Loucy (cell line): ENCODE data around the gene GPX6.

Source experiments
- H2AFZ ChIP-seq: fragments of 200-600 bp; sonication (generic); 2 replicates; pipeline ENCODE4 v1.6.0; 2016; ENCODE audit warnings: antibody characterized with exemption, mild to moderate bottlenecking, low read length, moderate library complexity
- H3F3A ChIP-seq: fragments of 200-600 bp; 2 replicates; pipeline ENCODE4 v1.6.0; 2016; ENCODE audit warnings: antibody characterized with exemption, low read depth, mild to moderate bottlenecking
- H3K27me3 ChIP-seq: fragments of 200-600 bp; sonication (generic); 2 replicates; pipeline ENCODE4 v1.6.1; 2014; ENCODE audit warnings: low read length, mild to moderate bottlenecking; ENCODE audit not compliant: insufficient read depth, poor library complexity, severe bottlenecking
- H3K36me3 ChIP-seq: fragments of 200-600 bp; sonication (generic); 2 replicates; pipeline ENCODE4 v1.6.1; 2016; ENCODE audit warnings: low read length; ENCODE audit not compliant: insufficient read depth
- H3K4me1 ChIP-seq: fragments of 200-600 bp; sonication (generic); 2 replicates; pipeline ENCODE4 v1.5.1; 2014; ENCODE audit warnings: low read length, mild to moderate bottlenecking; ENCODE audit not compliant: insufficient read depth, poor library complexity, severe bottlenecking
- H3K4me2 ChIP-seq: fragments of 200-600 bp; sonication (generic); 2 replicates; pipeline ENCODE4 v1.6.0; 2014; ENCODE audit warnings: antibody characterized with exemption, low read length, low read depth, mild to moderate bottlenecking; ENCODE audit not compliant: poor library complexity, severe bottlenecking
- H3K4me3 ChIP-seq: fragments of 200-600 bp; sonication (generic); 2 replicates; pipeline ENCODE4 v1.5.1; 2014; ENCODE audit warnings: low read length, mild to moderate bottlenecking, mixed read lengths; ENCODE audit not compliant: poor library complexity, severe bottlenecking
- H3K79me2 ChIP-seq: fragments of 200-600 bp; sonication (generic); 2 replicates; pipeline ENCODE4 v1.6.1; 2014; ENCODE audit warnings: low read length; ENCODE audit not compliant: insufficient read depth
- H3K9ac ChIP-seq: fragments of 200-600 bp; sonication (generic); 2 replicates; pipeline ENCODE4 v1.6.0; 2014; ENCODE audit warnings: mild to moderate bottlenecking, low read depth, low read length, moderate library complexity; ENCODE audit not compliant: poor library complexity, severe bottlenecking
- H3K9me2 ChIP-seq: fragments of 200-600 bp; sonication (generic); replicated peaks from 2 replicates; pipeline ENCODE4 v1.6.1; 2016; ENCODE audit warnings: low read depth, low read length, mixed read lengths
- H3K9me3 ChIP-seq: fragments of 200-600 bp; sonication (generic); 2 replicates; pipeline ENCODE4 v1.6.1; 2014; ENCODE audit warnings: mild to moderate bottlenecking, antibody characterized with exemption, low read length, low read depth; ENCODE audit not compliant: insufficient read depth
- H4K20me1 ChIP-seq: fragments of 200-600 bp; sonication (generic); 2 replicates; pipeline ENCODE4 v1.6.0; 2014; ENCODE audit warnings: antibody characterized with exemption, low read length, mild to moderate bottlenecking; ENCODE audit not compliant: insufficient read depth, poor library complexity, severe bottlenecking
- EZH2phosphoT487 ChIP-seq: fragments of 200-600 bp; IDR thresholded peaks from 2 replicates; pipeline ENCODE4 v1.6.1; 2018; ENCODE audit warnings: antibody characterized with exemption, mild to moderate bottlenecking, moderate library complexity, borderline replicate concordance
- TF ChIP-seq, protein P1 (sequence below): fragments of 200-600 bp; sonication (generic); conservative IDR thresholded peaks from 2 replicates; pipeline ENCODE4 v1.5.1; 2014; ENCODE audit warnings: mild to moderate bottlenecking, antibody characterized with exemption, low read length

GPX6 gene

GRCh38 chr6:28489366-28490204 is 26.0 kb downstream of the GPX6 start:
- Histone ChIP-seq H3K4me3 (no peak overlapping the region), H3K79me2 (no peaks in the 10 kb centered on the region), H3K4me1 (no peaks in the 10 kb centered on the region), H4K20me1 (no peaks in the 10 kb centered on the region), H3F3A (no peaks in the 10 kb centered on the region), H3K9me2 (no peaks in the 10 kb centered on the region), H3K4me2 (no peak overlapping the region), H2AFZ (no peak overlapping the region), H3K27me3 (no peaks in the 10 kb centered on the region), H3K9ac (no peak overlapping the region), H3K36me3 (no peaks in the 10 kb centered on the region), H3K9me3 (no peaks in the 10 kb centered on the region)
- TF ChIP-seq, protein P1, sequence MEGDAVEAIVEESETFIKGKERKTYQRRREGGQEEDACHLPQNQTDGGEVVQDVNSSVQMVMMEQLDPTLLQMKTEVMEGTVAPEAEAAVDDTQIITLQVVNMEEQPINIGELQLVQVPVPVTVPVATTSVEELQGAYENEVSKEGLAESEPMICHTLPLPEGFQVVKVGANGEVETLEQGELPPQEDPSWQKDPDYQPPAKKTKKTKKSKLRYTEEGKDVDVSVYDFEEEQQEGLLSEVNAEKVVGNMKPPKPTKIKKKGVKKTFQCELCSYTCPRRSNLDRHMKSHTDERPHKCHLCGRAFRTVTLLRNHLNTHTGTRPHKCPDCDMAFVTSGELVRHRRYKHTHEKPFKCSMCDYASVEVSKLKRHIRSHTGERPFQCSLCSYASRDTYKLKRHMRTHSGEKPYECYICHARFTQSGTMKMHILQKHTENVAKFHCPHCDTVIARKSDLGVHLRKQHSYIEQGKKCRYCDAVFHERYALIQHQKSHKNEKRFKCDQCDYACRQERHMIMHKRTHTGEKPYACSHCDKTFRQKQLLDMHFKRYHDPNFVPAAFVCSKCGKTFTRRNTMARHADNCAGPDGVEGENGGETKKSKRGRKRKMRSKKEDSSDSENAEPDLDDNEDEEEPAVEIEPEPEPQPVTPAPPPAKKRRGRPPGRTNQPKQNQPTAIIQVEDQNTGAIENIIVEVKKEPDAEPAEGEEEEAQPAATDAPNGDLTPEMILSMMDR: no peak
- TF ChIP-seq EZH2phosphoT487: no peak

- H3K9ac ChIP-seq: no peak overlapping the region
- H3K4me1 ChIP-seq: no peaks in the 10 kb centered on the region
- H4K20me1 ChIP-seq: no peaks in the 10 kb centered on the region
- no peaks in the 10 kb centered on the region for H3K9me2 ChIP-seq
- no peaks in the 10 kb centered on the region for H3K36me3 ChIP-seq
- no peaks in the 10 kb centered on the region for H3K79me2 ChIP-seq
- no peak overlapping the region for H3K4me2 ChIP-seq
- no peaks in the 10 kb centered on the region for H3F3A ChIP-seq
- H3K4me3 ChIP-seq: no peak overlapping the region
- H3K9me3 ChIP-seq: no peaks in the 10 kb centered on the region
- no peak for TF ChIP-seq EZH2phosphoT487
- TF ChIP-seq, protein P1: no peak
- H3K27me3 ChIP-seq: no peaks in the 10 kb centered on the region
- no peak overlapping the region for H2AFZ ChIP-seq
Measured at GRCh38 chr6:28488916-28489365, 26.7 kb downstream of the GPX6 start.

DNA sequence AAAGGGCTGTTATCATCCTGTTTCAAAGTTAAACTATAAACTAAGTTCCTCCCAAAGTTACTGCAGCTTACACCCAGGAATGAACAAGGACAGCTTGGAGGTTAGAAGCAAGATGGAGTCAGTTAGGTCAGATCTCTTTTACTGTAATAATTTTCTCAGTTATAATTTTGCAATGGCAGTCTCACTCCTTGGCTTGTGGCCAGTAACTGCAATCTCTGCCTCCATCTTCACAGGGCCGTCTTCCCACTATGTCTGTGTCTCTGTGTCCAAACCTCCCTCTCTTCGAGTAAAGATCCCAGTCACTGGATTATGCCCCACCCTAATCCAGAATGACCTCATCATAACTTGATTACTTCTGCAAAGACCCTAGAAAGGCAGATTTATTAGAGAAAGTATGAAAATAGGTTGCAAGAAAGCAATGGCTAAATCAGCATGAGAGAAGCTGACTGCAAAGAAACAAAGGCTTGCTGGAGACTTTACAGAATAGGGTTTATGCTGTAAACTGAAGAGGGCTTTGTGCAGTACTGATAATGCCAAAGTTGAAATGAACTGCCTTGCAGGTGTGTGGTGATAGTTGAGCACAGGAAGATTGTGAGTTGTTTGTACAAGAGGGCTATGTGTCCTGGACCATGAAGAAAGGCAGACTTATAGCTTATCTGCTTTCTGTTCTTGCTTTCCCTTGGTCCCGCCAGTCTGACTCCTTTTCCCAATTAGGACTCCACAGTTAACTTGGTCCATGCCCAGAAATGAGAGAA is 28.4 kb downstream of the GPX6 start:
- H3K27me3 ChIP-seq: no peaks in the 10 kb centered on the region
- TF ChIP-seq, protein P1: no peak
- no peak for TF ChIP-seq EZH2phosphoT487

More for the DNA sequence above, 28.4 kb downstream of the GPX6 start:
- H3F3A ChIP-seq: no peaks in the 10 kb centered on the region
- H3K9me3 ChIP-seq: no peaks in the 10 kb centered on the region
- no peak overlapping the region for H3K4me3 ChIP-seq
- H3K9ac ChIP-seq: no peak overlapping the region
- H3K9me2 ChIP-seq: no peaks in the 10 kb centered on the region
- H3K4me2 ChIP-seq: no peak overlapping the region
- no peak overlapping the region for H2AFZ ChIP-seq
- no peaks in the 10 kb centered on the region for H3K79me2 ChIP-seq
- no peaks in the 10 kb centered on the region for H3K36me3 ChIP-seq
- no peaks in the 10 kb centered on the region for H4K20me1 ChIP-seq
- no peaks in the 10 kb centered on the region for H3K4me1 ChIP-seq
